B cell (primary cell): Measurements from ENCODE around the gene SCFD2. TPM values are rescaled to one million over a fixed set of nuclear protein-coding genes. Genes with fewer than 3 reads are reported as not detected.

Experiments used
- ATAC-seq: fragments of 200-7000 bp; cut with Tn5 transposase; one replicate; pipeline ENCODE4 v1.10.0; 2021; ENCODE audit warnings: low read depth, mild to moderate bottlenecking, moderate number of reproducible peaks, moderate library complexity
- CTCF ChIA-PET: fragments of 350-600 bp; sonication (Branson Sonifier 250); formaldehyde crosslinking; loops from one replicate; lab custom pipeline; 2021; ENCODE audit warnings: antibody characterized with exemption, inconsistent platforms; lab: Charles Lee
- POLR2A ChIA-PET: fragments of 350-600 bp; sonication (Branson Sonifier 250); formaldehyde crosslinking; loops from one replicate; lab custom pipeline; 2021; ENCODE audit warnings: antibody characterized with exemption; lab: Charles Lee
- DNase-seq: peaks from one replicate; pipeline ENCODE4 v3.0.0; 2013
- H2AFZ ChIP-seq: 2 replicates; pipeline ENCODE4 v1.6.1; 2012; ENCODE audit warnings: mild to moderate bottlenecking, low read depth, low read length; ENCODE audit not compliant: insufficient read depth, poor library complexity, severe bottlenecking
- H3K27ac ChIP-seq, 2 donors: 1 replicate in 1 of 2; 2 replicates in 1 of 2; pipeline ENCODE4 v1.5.1; 2012 to 2013; ENCODE audit warnings: low read length in 2 of 2, mild to moderate bottlenecking in 2 of 2, moderate library complexity in 1 of 2
- H3K27me3 ChIP-seq, 4 experiments: fragments of 200-600 bp in 1 of 4; sonication (generic) in 1 of 4; replicated peaks in 1 of 4; 1 replicate in 2 of 4; 2 replicates in 2 of 4; pipeline versions ENCODE4 v1.6.1 to v1.7.0; 2013 to 2016; ENCODE audit warnings: low read length in 3 of 4, mild to moderate bottlenecking in 2 of 4, mixed read lengths in 1 of 4, moderate library complexity in 1 of 4; ENCODE audit not compliant: insufficient read depth in 4 of 4, control insufficient read depth in 3 of 4; ENCODE audit errors: control extremely low read depth in 1 of 4
- H3K36me3 ChIP-seq, 2 experiments: replicated peaks in 1 of 2; 1 replicate in 1 of 2; 2 replicates in 1 of 2; pipeline versions ENCODE4 v1.6.1 to v1.7.1; 2013; ENCODE audit warnings: low read length in 1 of 2; ENCODE audit not compliant: insufficient read depth in 2 of 2, control insufficient read depth in 1 of 2; ENCODE audit errors: control extremely low read depth in 1 of 2, extremely low read depth in 1 of 2
- H3K4me1 ChIP-seq, 2 donors: fragments of 200-600 bp in 1 of 2; sonication (generic) in 1 of 2; 1 replicate in 1 of 2; 2 replicates in 1 of 2; pipeline versions ENCODE4 v1.5.1 to v1.6.1; 2013 to 2017; ENCODE audit warnings: low read length in 2 of 2; ENCODE audit not compliant: control insufficient read depth in 2 of 2, insufficient read depth in 2 of 2
- H3K4me2 ChIP-seq: replicated peaks from 2 replicates; pipeline ENCODE3; 2012; ENCODE audit warnings: mild to moderate bottlenecking, low read depth, low read length; ENCODE audit not compliant: poor library complexity, severe bottlenecking
- H3K4me3 ChIP-seq, 5 experiments: fragments of 200-600 bp in 1 of 5; sonication (generic) in 1 of 5; 1 replicate in 3 of 5; 2 replicates in 2 of 5; pipeline versions ENCODE4 v1.5.1 to v1.7.0; 2011 to 2016; ENCODE audit warnings: low read length in 4 of 5, mild to moderate bottlenecking in 4 of 5, low read depth in 2 of 5, control low read depth in 1 of 5, moderate library complexity in 1 of 5; ENCODE audit not compliant: insufficient read depth in 1 of 5; ENCODE audit errors: control extremely low read depth in 1 of 5, extremely low read depth in 1 of 5
- H3K79me2 ChIP-seq: fragments of 200-600 bp; sonication (generic); one replicate; pipeline ENCODE4 v1.6.0; 2016; ENCODE audit warnings: low read length; ENCODE audit not compliant: control insufficient read depth, insufficient read depth
- H3K9ac ChIP-seq: fragments of 200-600 bp; sonication (generic); 2 replicates; pipeline ENCODE4 v1.6.1; 2017; ENCODE audit warnings: mild to moderate bottlenecking, low read length, moderate library complexity
- H3K9me3 ChIP-seq, 3 donors: one replicate each; pipeline versions ENCODE4 v1.6.1 to v1.7.1; 2013; ENCODE audit warnings: low read length in 2 of 3; ENCODE audit not compliant: control insufficient read depth in 2 of 3, insufficient read depth in 1 of 3; ENCODE audit errors: control extremely low read depth in 1 of 3
- H4K20me1 ChIP-seq: 2 replicates; pipeline ENCODE4 v1.6.0; 2012; ENCODE audit warnings: mild to moderate bottlenecking, low read length; ENCODE audit not compliant: insufficient read depth, control insufficient read depth, poor library complexity, severe bottlenecking
- H3K27ac Mint-ChIP-seq: one replicate; pipeline ENCODE4 v1.8.0; 2021; ENCODE audit warnings: mixed read lengths
- H3K27me3 Mint-ChIP-seq: one replicate; pipeline ENCODE4 v1.8.0; 2021; ENCODE audit warnings: mixed read lengths
- H3K4me1 Mint-ChIP-seq: one replicate; pipeline ENCODE4 v1.8.0; 2021; ENCODE audit warnings: mixed read lengths
- H3K4me3 Mint-ChIP-seq: one replicate; pipeline ENCODE4 v1.8.0; 2021; ENCODE audit warnings: mixed read lengths
- H3K9me3 Mint-ChIP-seq: one replicate; pipeline ENCODE4 v1.8.0; 2022; ENCODE audit warnings: mixed read lengths; ENCODE audit not compliant: insufficient read depth
- CTCF ChIP-seq: fragments of 200-600 bp; IDR thresholded peaks from one replicate; pipeline ENCODE4 v1.8.0; 2022; ENCODE audit warnings: antibody characterized with exemption, mild to moderate bottlenecking
- EZH2 ChIP-seq: IDR thresholded peaks from 2 replicates; pipeline ENCODE4 v1.6.1; 2012; ENCODE audit warnings: borderline replicate concordance, low read depth, mild to moderate bottlenecking, moderate library complexity, low read length; ENCODE audit not compliant: insufficient read depth, poor library complexity, severe bottlenecking
- WGBS: methylation state at CpG from one replicate; pipeline ENCODE4 v1.1.5; 2013; ENCODE audit warnings: missing lambda C conversion rate; ENCODE audit not compliant: insufficient coverage; 5-methylcytosine and 5-hydroxymethylcytosine counted together
- intact Hi-C: fragments of 100-400 bp; cut with micrococcal nuclease; formaldehyde crosslinking; loops from one replicate; pipeline ENCODE4 v1.10.0; 2022
- polyA plus RNA-seq: library from polyadenylated mRNA; depleted of rRNA; stranded (reverse); fragments of >200 nt; gene quantifications from 2 replicates; pipeline ENCODE4 v1.2.3, GENCODE V29; 2012
- total RNA-seq, 2 donors: library from RNA; stranded (reverse); fragments of 120-200 nt in 1 of 2; gene quantifications; 1 replicate in 1 of 2; 2 replicates in 1 of 2; pipeline versions ENCODE4 v1.2.3 to v1.2.4, GENCODE V29; 2013 to 2022

Gene SCFD2
- total and polyA plus RNA-seq, 2 donors (not counting 1 experiment from before 2014, with no cell fraction given): 12.8 to 20.4 TPM

GRCh38 chr4:53161051-53161786 lies 204.6 kb downstream of the SCFD2 start:
- H3K27me3 Mint-ChIP-seq: no peaks in the 10 kb centered on the region
- no peaks in the 10 kb centered on the region for H3K4me1 Mint-ChIP-seq
- H3K27ac Mint-ChIP-seq: no peak overlapping the region
- Histone ChIP-seq H3K9me3 (peaks cover 0 to 1% (median 0%) of the 10 kb centered on the region in 3 donors), H3K79me2 (no peaks in the 10 kb centered on the region), H3K9ac (no peak overlapping the region), H3K4me1 (no peaks in the 10 kb centered on the region), H3K36me3 (peaks cover 0 to 2% of the 10 kb centered on the region in 2 experiments), H2AFZ (no peak overlapping the region), H3K27ac (no peak overlapping the region), H3K4me3 (no peak overlapping the region), H4K20me1 (no peaks in the 10 kb centered on the region), H3K4me2 (no peak overlapping the region), H3K27me3 (no peaks in the 10 kb centered on the region)
- ATAC-seq: no peak
- H3K9me3 Mint-ChIP-seq: peaks cover under 1% of the 10 kb centered on the region
- H3K4me3 Mint-ChIP-seq: no peak overlapping the region
- DNase-seq: no peak
- no peak for TF ChIP-seq EZH2
- TF ChIP-seq CTCF: no peak
- intact Hi-C loops: no loop called here
- CTCF ChIA-PET: no interaction called here
- POLR2A ChIA-PET: no interaction called here
- WGBS: 97% methylated on average over 3 of the region's 5 CpGs

GRCh38 chr4:53156896-53157295 lies 209.0 kb downstream of the SCFD2 start:
- WGBS: 80% methylated on average over 1 of the region's 3 CpGs
- Histone ChIP-seq H3K27ac (no peak overlapping the region), H3K4me2 (no peak overlapping the region), H2AFZ (no peak overlapping the region), H3K27me3 (no peaks in the 10 kb centered on the region), H3K4me1 (no peaks in the 10 kb centered on the region), H3K4me3 (no peak overlapping the region), H3K36me3 (peaks cover 2 to 3% of the 10 kb centered on the region in 2 experiments), H3K9ac (no peak overlapping the region), H3K79me2 (no peaks in the 10 kb centered on the region), H3K9me3 (peaks cover 0 to 8% (median 7%) of the 10 kb centered on the region in 3 donors), H4K20me1 (no peaks in the 10 kb centered on the region)
- no peak overlapping the region for H3K27ac Mint-ChIP-seq
- TF ChIP-seq CTCF (no peak), EZH2 (no peak)
- H3K27me3 Mint-ChIP-seq: no peaks in the 10 kb centered on the region
- DNase-seq (no peak), ATAC-seq (no peak)
- no peaks in the 10 kb centered on the region for H3K4me1 Mint-ChIP-seq
- intact Hi-C loops: no loop called here
- POLR2A ChIA-PET: no interaction called here
- CTCF ChIA-PET: no interaction called here
- H3K9me3 Mint-ChIP-seq: peaks cover 8% of the 10 kb centered on the region
- no peak overlapping the region for H3K4me3 Mint-ChIP-seq
